SK-N-SH treated with all-trans-retinoic acid at 6 μM for 48 hours (cell line): ENCODE results near the gene HINT2.

ENCODE experiments used
- ATAC-seq: fragments of 200-7000 bp; cut with Tn5 transposase; 3 replicates; pipeline ENCODE4 v1.9.1; 2020; ENCODE audit warnings: mild to moderate bottlenecking, moderate library complexity
- ARNTL ChIP-seq: fragments of 450-650 bp; formaldehyde crosslinking; IDR thresholded peaks from 2 replicates; pipeline ENCODE4 v1.5.0; 2020; ENCODE audit warnings: low read depth, mild to moderate bottlenecking, moderate library complexity, borderline replicate concordance
- BACH2 ChIP-seq: fragments of 250-450 bp; sonication (Bioruptor Pico); IDR thresholded peaks from 2 replicates; pipeline ENCODE4 v1.9.0; 2021; ENCODE audit warnings: mild to moderate bottlenecking, borderline replicate concordance
- CREB5 ChIP-seq: fragments of 250-450 bp; sonication (Bioruptor Pico); IDR thresholded peaks from 2 replicates; pipeline ENCODE4 v1.5.1; 2020; ENCODE audit warnings: low read depth, mild to moderate bottlenecking, moderate library complexity
- CSDC2 ChIP-seq: fragments of 250-450 bp; sonication (Bioruptor Pico); IDR thresholded peaks from 2 replicates; pipeline ENCODE4 v1.5.0; 2020; ENCODE audit warnings: mild to moderate bottlenecking, moderate library complexity
- CSRNP3 ChIP-seq: fragments of 250-450 bp; sonication (Bioruptor Pico); IDR thresholded peaks from 2 replicates; pipeline ENCODE4 v1.5.1; 2021; ENCODE audit warnings: mild to moderate bottlenecking, moderate library complexity
- ESRRG ChIP-seq: fragments of 250-450 bp; sonication (Bioruptor Pico); IDR thresholded peaks from 2 replicates; pipeline ENCODE4 v1.6.1; 2021; ENCODE audit warnings: mild to moderate bottlenecking
- GLIS3 ChIP-seq: fragments of 250-450 bp; sonication (Bioruptor Pico); IDR thresholded peaks from 2 replicates; pipeline ENCODE4 v1.5.0; 2020; ENCODE audit warnings: mild to moderate bottlenecking, moderate library complexity
- POU6F1 ChIP-seq: fragments of 250-450 bp; sonication (Bioruptor Pico); IDR thresholded peaks from 2 replicates; pipeline ENCODE4 v1.8.0; 2021; ENCODE audit warnings: low read depth, mild to moderate bottlenecking, moderate library complexity, borderline replicate concordance
- PPARA ChIP-seq: fragments of 250-450 bp; sonication (Bioruptor Pico); IDR thresholded peaks from 2 replicates; pipeline ENCODE4 v1.5.0; 2020; ENCODE audit warnings: mild to moderate bottlenecking, borderline replicate concordance
- RARB ChIP-seq: fragments of 250-450 bp; sonication (Bioruptor Pico); IDR thresholded peaks from 2 replicates; pipeline ENCODE4 v1.8.0; 2021; ENCODE audit warnings: mild to moderate bottlenecking, moderate library complexity
- SNAI2 ChIP-seq: fragments of 250-450 bp; sonication (Bioruptor Pico); IDR thresholded peaks from 2 replicates; pipeline ENCODE4 v1.5.0; 2020; ENCODE audit warnings: mild to moderate bottlenecking, moderate library complexity
- TCF4 ChIP-seq: fragments of 250-450 bp; sonication (Bioruptor Pico); IDR thresholded peaks from 2 replicates; pipeline ENCODE4 v1.8.0; 2021; ENCODE audit warnings: mild to moderate bottlenecking, moderate library complexity, borderline replicate concordance
- TOX ChIP-seq: fragments of 250-450 bp; sonication (Bioruptor Pico); IDR thresholded peaks from 2 replicates; pipeline ENCODE4 v1.8.0; 2021; ENCODE audit warnings: mild to moderate bottlenecking, moderate library complexity, borderline replicate concordance
- TSHZ2 ChIP-seq: fragments of 250-450 bp; sonication (Bioruptor Pico); IDR thresholded peaks from 2 replicates; pipeline ENCODE4 v1.5.0; 2020; ENCODE audit warnings: mild to moderate bottlenecking, moderate library complexity
- ZC3H10 ChIP-seq: fragments of 250-450 bp; sonication (Bioruptor Pico); IDR thresholded peaks from 2 replicates; pipeline ENCODE4 v1.5.1; 2021; ENCODE audit warnings: mild to moderate bottlenecking, moderate library complexity
- ZFP3 ChIP-seq: fragments of 250-450 bp; sonication (Bioruptor Pico); IDR thresholded peaks from 2 replicates; pipeline ENCODE4 v1.5.0; 2020; ENCODE audit warnings: mild to moderate bottlenecking, moderate library complexity
- ZFP30 ChIP-seq: fragments of 450-650 bp; formaldehyde crosslinking; IDR thresholded peaks from 2 replicates; pipeline ENCODE4 v1.5.0; 2022; ENCODE audit warnings: mild to moderate bottlenecking, moderate library complexity
- ZNF565 ChIP-seq: fragments of 450-650 bp; formaldehyde crosslinking; conservative IDR thresholded peaks from 2 replicates; pipeline ENCODE4 v1.5.0; 2020; ENCODE audit warnings: low read depth, mild to moderate bottlenecking, moderate library complexity
- ZNF70 ChIP-seq: fragments of 450-650 bp; formaldehyde crosslinking; IDR thresholded peaks from 2 replicates; pipeline ENCODE4 v1.5.0; 2020; ENCODE audit warnings: mild to moderate bottlenecking, moderate library complexity
- ZNF8 ChIP-seq: fragments of 450-650 bp; formaldehyde crosslinking; IDR thresholded peaks from 2 replicates; pipeline ENCODE4 v1.5.0; 2020; ENCODE audit warnings: mild to moderate bottlenecking, moderate library complexity

The HINT2 gene

GRCh38 chr9:35795695-35796094 is 19.1 kb downstream of the HINT2 start (continued):
- TF ChIP-seq TSHZ2: no peak
- TF ChIP-seq BACH2 (CRISPR knock-in tag): no peak

GRCh38 chr9:35793461-35793860 is 21.4 kb downstream of the HINT2 start:
- no peak for ATAC-seq

GRCh38 chr9:35792826-35793225 is 22.0 kb downstream of the HINT2 start:
- ATAC-seq: no peak
- TF ChIP-seq CSRNP3 (CRISPR knock-in tag): no peak

More at GRCh38 chr9:35793461-35793860, 21.4 kb downstream of the HINT2 start:
- TF ChIP-seq SNAI2 (CRISPR knock-in tag) (no peak), CSDC2 (no peak), GLIS3 (CRISPR knock-in tag) (no peak), ZNF70 (CRISPR knock-in tag) (no peak)

- no peak for TF ChIP-seq ZNF70 (CRISPR knock-in tag)
- no peak for TF ChIP-seq CREB5 (CRISPR knock-in tag)
- TF ChIP-seq RARB: no peak
- no peak for TF ChIP-seq ZFP3
- TF ChIP-seq ARNTL (CRISPR knock-in tag): no peak
- no peak for TF ChIP-seq ZNF565 (CRISPR knock-in tag)
- no peak for TF ChIP-seq ZNF8 (CRISPR knock-in tag)
- no peak for TF ChIP-seq TOX
- no peak for TF ChIP-seq TCF4 (CRISPR knock-in tag)
- TF ChIP-seq ESRRG (CRISPR knock-in tag): no peak
- no peak for TF ChIP-seq CSDC2
- TF ChIP-seq POU6F1 (CRISPR knock-in tag): no peak
- TF ChIP-seq SNAI2 (CRISPR knock-in tag): no peak
- TF ChIP-seq ZFP30 (CRISPR knock-in tag): no peak
- TF ChIP-seq CSRNP3 (CRISPR knock-in tag): no peak
- no peak for TF ChIP-seq PPARA (CRISPR knock-in tag)
- TF ChIP-seq ZC3H10 (CRISPR knock-in tag): no peak
- no peak for TF ChIP-seq GLIS3 (CRISPR knock-in tag)
- no peak for ATAC-seq
These were observed 22.6 kb downstream of the HINT2 start for GRCh38 chr9:35792024-35792813.
